ENCODE results near the gene LSR.

LSR gene

DNA sequence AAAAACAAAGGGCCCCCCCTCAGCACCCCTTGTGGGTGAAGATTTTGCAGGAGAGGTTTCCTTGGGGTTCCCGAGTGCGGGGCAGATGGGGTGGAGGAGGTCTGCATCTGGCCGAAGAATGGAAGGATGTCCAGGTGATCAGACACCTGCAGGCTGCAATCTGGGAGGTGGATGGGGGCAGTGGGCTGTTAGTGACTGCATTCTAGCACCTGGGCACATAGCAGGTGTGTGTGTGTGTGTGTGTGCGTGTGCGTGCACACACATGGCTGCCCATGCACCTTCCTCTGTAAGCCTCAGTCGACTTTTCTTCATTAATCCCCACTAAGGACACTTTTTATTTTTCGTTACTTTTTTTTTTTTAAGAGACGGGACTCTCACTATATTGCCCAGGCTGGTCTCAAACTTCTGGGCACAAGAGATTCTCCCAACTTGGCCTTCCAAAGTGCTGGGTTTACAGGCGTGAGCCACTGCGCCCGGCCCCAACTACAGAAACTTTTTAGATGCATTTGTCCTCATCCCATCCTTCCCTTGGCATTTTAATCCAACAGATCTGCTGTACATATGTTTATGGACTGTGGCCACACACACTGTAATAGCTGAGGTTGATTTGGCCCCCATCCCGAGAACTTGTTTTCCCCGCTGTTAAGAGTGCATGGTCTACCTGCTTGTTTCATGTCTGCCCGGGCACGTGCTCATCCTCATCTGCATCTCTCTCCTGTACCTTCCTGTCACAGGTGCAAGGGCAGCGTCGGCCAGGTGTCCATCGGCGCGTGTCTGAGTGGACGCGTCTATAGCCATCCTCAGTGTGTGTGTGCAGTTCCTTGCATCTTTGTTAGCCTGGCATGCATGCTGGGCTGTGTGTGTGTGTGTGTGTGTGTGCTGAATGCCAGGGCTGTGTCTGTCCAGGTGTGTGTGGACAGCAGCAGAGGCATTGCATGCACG, 43.9 kb downstream of the LSR start:
- no peaks in the 10 kb centered on the region for H3K4me1 ChIP-seq

DNA sequence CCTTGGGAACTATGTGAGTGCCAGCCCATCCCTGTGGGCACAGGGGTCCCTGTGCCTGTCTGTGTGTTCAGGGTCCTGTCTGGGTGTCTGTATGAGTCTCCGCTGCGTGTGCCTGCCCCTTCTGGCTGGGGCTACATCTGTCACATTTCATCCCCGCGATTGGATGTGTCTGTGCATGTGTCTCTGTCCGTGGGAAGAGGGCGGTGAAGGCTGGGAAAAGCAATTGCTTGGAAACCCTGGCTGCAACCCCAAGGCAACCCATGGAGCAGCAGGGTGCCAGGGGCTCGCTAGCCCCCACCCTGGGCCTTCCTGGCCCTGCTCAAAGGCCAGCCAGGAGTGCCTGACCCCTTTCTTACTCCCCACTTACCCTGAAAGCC, 44.5 kb downstream of the LSR start:
- Histone ChIP-seq H3K36me3 (no peaks in the 10 kb centered on the region), H3K27me3 (peaks cover 41% of the 10 kb centered on the region), H3K4me3 (ENCODE audit: low read depth, low read length) (no peak overlapping the region), H3K9me3 (peaks cover under 1% of the 10 kb centered on the region; the same call in 1 of the 2 replicates), H3K4me1 (no peaks in the 10 kb centered on the region)
- no peak for DNase-seq
- TF ChIP-seq, protein P1, sequence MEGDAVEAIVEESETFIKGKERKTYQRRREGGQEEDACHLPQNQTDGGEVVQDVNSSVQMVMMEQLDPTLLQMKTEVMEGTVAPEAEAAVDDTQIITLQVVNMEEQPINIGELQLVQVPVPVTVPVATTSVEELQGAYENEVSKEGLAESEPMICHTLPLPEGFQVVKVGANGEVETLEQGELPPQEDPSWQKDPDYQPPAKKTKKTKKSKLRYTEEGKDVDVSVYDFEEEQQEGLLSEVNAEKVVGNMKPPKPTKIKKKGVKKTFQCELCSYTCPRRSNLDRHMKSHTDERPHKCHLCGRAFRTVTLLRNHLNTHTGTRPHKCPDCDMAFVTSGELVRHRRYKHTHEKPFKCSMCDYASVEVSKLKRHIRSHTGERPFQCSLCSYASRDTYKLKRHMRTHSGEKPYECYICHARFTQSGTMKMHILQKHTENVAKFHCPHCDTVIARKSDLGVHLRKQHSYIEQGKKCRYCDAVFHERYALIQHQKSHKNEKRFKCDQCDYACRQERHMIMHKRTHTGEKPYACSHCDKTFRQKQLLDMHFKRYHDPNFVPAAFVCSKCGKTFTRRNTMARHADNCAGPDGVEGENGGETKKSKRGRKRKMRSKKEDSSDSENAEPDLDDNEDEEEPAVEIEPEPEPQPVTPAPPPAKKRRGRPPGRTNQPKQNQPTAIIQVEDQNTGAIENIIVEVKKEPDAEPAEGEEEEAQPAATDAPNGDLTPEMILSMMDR (IDR thresholded peaks at IDR 0.05; ENCODE audit: low read depth, low read length), result no peak

More for the DNA sequence above, 43.9 kb downstream of the LSR start:
- H3K4me3 ChIP-seq (ENCODE audit: low read depth, low read length), result no peak overlapping the region
- no peaks in the 10 kb centered on the region for H3K9me3 ChIP-seq
- H3K27me3 ChIP-seq, result peaks cover 41% of the 10 kb centered on the region
- DNase-seq, result no peak
- no peaks in the 10 kb centered on the region for H3K36me3 ChIP-seq
- TF ChIP-seq, protein P1 (IDR thresholded peaks at IDR 0.05; ENCODE audit: low read depth, low read length), result no peak

DNA sequence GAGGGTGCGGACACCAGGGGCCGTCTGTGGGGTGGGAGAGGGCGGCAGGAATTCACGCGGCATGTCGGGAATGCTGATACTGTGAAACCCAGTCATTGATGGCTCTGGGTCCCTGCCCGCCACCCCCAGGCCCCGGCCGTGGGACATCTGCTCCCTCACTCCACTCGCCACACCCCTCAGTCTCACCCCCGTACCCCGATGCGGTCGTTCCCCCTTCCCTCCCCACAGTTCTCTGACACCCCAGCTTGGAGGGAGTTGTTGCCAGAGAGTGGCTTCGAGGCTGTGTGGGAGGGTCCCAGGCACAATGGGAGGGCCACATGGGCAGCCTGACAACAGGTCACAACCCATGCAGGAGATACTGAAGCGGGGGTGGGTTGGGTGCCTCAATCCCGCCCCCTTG, 45.0 kb downstream of the LSR start:
- no peaks in the 10 kb centered on the region for H3K4me1 ChIP-seq
- DNase-seq, result no peak
- no peak overlapping the region for H3K4me3 ChIP-seq (ENCODE audit: low read depth, low read length)
- no peaks in the 10 kb centered on the region for H3K36me3 ChIP-seq
- peaks cover 41% of the 10 kb centered on the region for H3K27me3 ChIP-seq
- peaks cover 5% of the 10 kb centered on the region for H3K9me3 ChIP-seq
- TF ChIP-seq, protein P1 (IDR thresholded peaks at IDR 0.05; ENCODE audit: low read depth, low read length), result no peak

DNA sequence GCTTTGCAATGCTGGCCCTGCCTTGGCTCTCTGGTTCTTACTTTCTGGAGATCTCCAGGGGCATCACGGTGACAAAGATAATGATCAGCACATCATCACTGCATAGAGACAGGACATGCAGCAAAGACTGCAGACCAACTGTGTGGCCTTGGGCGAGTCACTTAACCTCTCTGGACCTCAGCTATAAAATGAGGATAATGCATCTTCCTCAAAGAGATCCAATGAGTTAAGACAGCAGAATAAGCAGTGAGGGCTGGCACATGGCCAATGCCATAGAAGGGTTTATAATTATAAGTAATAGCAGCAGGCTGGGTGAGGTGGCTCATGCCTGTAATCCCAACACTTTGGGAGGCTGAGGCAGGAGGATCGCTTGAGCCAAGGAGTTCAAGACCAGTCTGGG, 45.5 kb downstream of the LSR start:
- Histone ChIP-seq H3K27me3 (peaks cover 41% of the 10 kb centered on the region), H3K36me3 (no peaks in the 10 kb centered on the region), H3K4me1 (no peaks in the 10 kb centered on the region), H3K9me3 (peaks cover 7% of the 10 kb centered on the region), H3K4me3 (ENCODE audit: low read depth, low read length) (no peak overlapping the region)
- DNase-seq, result no peak
- TF ChIP-seq, protein P1 (IDR thresholded peaks at IDR 0.05; ENCODE audit: low read depth, low read length), result no peak

DNA sequence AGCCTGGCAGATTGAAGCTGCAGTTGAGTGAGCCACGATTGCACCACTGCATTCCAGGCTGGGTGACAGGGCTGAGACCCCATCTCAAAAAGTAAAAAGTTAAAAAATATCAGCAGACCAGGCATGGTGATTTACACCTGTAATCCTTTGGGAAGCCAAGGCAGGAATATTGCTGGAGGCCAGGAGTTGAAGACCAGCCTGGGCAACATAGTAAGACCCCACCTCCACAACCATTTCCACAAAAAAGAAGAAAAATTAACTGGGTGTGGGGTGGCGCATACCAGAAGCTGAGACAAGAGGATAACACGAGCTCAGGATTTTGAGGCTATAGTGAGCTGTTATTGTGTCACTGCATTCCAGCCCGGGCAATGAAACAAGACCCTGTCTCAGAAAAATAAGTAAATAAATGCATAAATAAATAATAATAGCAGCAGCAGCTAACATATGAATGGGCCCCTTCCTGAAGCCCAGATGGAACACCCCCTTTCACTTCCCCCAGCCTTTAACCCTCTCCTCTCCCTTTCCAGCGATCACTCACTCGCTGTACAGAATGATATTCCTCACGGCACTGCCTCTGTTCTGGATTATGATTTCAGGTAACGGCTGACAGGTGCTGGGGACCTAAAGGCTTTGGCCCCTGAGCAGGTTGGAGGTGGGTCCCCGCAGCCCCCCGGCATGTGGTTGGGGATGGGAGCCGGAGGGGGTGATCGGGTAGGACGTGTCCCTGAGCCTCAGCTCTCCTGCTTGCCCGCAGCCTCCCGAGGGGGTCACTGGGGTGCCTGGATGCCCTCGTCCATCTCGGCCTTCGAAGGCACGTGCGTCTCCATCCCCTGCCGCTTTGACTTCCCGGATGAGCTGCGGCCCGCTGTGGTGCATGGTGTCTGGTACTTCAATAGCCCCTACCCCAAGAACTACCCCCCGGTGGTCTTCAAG, 46.3 kb downstream of the LSR start:
- Histone ChIP-seq H3K4me3 (ENCODE audit: low read depth, low read length) (no peak overlapping the region), H3K36me3 (no peaks in the 10 kb centered on the region), H3K4me1 (no peaks in the 10 kb centered on the region), H3K9me3 (peaks cover 7% of the 10 kb centered on the region), H3K27me3 (peaks cover 40% of the 10 kb centered on the region)
- no peak for DNase-seq
- TF ChIP-seq, protein P1 (IDR thresholded peaks at IDR 0.05; ENCODE audit: low read depth, low read length), result no peak

Measured in BE2C (cell line).